GM19035 (cell line): ENCODE results near the gene DENND4C.
"Not testable (repeated sequence)": the region's sequence is repeated elsewhere in the genome, so short reads cannot be mapped to it uniquely, and the experiment has no call there.

Source experiments
- ATAC-seq: cut with Tn5 transposase; IDR thresholded peaks from one replicate; pipeline ENCODE4 v1.9.1; 2021; ENCODE audit not compliant: unreplicated experiment

The DENND4C gene

DNA sequence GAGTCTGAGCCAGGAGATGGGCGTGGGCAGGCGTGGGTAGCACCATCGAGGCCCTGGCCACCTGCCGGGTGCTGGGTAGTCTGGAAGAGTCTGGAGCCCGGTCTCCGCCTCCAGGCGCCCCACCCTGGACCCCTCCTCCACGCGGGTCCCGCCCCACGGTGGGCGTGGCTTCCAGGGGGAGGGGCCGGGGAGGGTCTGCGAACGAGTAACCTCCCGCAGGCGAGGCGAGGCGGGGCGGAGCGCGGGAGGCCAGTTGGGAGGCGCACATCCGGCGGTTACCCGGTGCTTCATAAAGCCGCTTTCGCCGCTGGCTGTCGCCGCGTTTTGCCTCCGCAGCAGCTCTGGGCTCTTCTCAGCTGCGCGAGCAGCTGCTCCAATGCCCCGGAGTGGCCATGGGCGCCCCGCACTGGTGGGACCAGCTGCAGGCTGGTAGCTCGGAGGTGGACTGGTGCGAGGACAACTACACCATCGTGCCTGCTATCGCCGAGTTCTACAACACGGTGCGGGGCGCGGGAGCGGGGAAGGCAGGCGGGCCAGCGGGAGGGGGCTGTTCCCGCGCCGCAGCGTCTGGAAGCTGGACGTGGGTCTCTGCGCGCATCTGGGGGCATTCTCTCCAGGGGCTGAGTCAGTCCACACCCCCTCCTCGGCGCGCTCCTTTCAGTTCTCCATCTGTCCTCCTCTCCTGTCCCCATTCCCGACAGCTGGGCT, 178.4 kb downstream of the DENND4C start, which contains the start of gene ACER2:
Gene ACER2 (plus strand): TSS at position 317 of the 708 bp plus-strand sequence. CDS start 76 bp downstream, at position 393.
- peak; percentile 90 for ATAC-seq

DNA sequence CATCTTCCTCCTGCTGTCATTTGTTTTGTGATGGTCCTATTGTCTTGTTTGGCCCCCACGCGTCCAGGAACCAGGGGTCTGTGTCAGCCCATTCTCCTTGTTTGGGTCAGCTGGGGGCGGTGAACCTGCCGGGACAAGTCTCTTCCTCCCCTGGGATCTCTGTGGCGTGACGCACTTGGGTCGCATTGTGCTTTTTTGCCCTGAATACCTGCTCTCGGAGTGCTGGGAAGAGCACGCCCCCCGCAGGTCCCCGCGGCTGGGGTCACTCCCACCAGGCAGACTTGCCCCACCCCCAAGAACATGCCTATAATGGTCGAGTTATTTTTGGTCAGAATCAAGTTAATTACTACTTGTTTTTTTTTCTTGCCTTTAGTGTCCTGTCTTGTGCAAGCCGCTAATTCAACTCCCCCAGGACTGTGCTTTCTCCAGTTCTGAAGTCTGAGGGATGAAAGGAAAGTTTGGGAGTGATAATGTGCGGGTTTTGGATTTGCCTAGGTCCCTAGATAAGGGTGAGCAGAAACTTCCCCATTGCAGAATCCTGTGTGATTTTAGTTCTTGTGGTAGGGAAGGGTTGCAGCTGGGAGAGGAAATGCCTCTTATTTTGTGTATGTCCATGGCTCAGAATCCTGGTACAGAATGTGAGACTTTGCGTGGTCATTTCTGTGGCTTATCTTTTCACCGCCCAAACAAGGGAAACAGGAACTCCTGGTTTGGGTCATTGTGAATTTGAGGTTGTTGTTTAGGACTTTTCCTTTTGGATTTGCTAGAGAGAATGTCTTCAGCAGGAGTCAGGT, 179.1 kb downstream of the DENND4C start:
- peak; percentile 9 for ATAC-seq

DNA sequence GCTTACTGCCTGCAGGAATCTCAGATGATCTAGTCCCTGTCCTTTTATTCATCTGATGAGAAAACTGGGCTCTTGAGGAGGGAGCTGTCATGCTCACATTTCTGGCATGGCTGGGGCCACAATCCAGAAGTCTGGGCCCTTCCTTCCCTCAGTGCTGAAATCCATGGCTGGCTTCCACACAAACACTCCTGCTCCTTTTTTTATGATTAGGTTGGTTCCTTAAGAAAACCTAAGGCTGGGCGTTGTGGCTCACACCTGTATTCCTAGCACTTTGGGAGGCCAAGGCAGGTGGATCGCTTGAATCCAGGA, 179.7 kb downstream of the DENND4C start:
- ATAC-seq, result no peak

GRCh38 chr9:19410594-19410993, 180.1 kb downstream of the DENND4C start:
- no peak for ATAC-seq

DNA sequence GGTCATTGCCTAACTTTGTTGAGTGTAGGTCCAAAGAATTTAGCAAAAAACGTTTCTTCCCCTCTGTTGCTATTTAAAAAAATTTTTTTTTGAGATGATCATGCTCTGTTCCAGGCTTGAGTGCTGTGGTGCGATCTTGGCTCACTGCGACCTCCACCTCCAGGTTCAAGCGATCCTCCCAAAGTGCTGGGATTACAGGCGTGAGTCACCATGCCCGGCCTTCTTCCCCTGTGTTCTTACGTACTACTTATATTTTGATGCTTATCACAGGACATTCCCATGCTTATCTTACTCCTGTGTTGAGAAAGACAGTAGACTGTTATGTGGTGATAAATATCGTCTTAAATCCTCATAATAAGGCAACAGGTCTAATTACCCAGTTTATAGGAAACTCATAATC, 180.8 kb downstream of the DENND4C start:
- ATAC-seq, result no peak

DNA sequence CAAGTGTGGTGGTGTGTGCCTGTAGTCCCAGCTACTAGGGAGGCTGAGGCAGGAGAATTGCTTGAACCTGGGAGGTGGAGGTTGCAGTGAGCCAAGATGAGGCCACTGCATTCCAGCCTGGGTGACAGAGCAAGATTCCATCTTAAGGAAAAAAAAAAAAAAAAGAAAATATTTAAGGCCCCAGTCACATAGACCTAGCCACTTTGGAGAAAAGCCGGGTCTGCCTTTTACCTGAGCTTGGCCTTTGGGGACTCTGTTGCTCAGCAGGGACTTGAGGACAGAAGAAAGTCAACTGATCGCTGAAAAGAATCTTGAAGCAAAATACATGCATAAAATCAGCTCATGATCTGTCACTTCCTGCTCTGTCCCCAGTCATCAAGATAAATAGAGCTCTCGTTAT, 183.0 kb downstream of the DENND4C start:
- ATAC-seq, result not testable (repeated sequence)

DNA sequence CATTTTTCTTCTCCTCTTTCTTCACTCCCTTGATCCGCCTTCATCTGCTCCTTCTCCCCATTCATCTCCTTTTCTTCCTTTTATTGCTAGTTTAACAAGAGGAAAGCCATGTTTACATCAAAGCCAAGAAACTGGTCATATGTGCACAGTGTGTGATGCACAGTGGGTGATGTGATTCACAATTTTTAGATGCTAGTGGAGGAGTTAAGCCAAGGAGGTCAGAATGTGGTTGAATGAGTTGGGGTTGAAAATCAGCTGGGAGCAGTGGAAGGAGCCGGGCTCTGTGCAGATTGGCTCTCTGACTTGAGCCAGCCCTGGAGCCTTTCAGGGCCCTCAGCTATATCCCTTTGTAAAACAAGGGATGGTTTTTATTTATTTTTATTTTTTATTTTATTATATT, 185.7 kb downstream of the DENND4C start:
- ATAC-seq, result no peak

DNA sequence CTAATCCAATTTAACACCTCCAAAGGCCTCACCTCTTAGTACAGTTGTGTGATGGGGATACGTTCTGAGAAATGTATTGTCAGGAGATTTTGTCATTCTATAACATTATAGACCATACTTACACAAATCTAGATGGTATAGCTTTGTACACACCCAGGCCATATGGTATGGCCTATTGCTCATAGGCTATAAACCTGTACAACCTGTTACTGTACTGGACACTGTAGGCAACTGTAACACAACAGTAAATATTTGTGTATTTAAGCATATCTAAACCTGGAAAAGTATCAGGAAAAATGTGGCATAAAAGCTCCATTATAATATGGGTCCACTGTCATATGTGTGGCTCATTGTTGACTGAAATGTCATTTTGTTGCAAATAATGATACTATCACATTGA, 190.4 kb downstream of the DENND4C start:
- no peak for ATAC-seq
